Measurements from ENCODE around the gene MED19. TPM values are rescaled to one million over a fixed set of nuclear protein-coding genes. Genes with fewer than 3 reads are reported as not detected.

MED19 gene
- 25.5 to 31.3 TPM (median 30.6 TPM) in 5 replicates for total RNA-seq (2022; extraction: Qiagen RNA extraction; ENCODE audit: low read depth)

GRCh38 chr11:57711414-57712255 lies at the start of gene MED19:
TSS of gene MED19 (minus strand) at chr11:57712215. CDS start at chr11:57712179, 36 bp downstream.

DNA sequence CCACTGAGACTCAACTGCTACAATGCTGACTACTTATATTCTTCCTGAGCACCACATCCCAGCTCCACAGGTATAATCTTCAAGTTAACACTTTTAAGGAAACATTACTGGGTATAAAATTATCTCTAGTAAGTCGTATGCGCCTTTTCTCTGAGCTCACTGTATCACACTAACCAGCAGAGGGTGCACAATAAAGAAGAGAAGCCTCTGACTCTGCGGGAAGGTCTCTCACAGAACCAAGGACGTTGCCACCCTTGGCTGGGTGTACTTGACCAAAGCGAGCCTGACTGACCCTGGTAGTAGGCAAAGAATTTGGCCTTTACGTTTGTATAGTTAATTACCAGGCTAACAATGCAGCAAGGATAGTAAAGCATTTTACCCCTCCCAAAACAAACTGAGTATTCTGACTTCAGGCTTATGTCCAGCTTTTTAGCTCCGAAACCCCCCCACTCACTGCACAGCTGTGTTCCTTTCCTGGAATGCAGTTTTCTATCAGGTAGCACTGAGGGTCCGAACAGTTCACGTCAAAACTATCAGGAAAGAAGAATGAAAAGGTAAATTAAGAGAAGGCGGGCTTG lies 39.8 kb upstream of the MED19 start, which contains the start of gene BTBD18:
Gene BTBD18, minus strand, starts transcription at position 144 of the 578 bp plus-strand sequence. CDS start 631 bp downstream, outside the sequence.

GRCh38 chr11:57741132-57742086 lies 29.4 kb upstream of the MED19 start, which contains the start of gene SELENOH:
TSS of gene SELENOH (plus strand) at chr11:57741491. CDS start at chr11:57741596, 105 bp downstream.

GRCh38 chr11:57712256-57713150 lies 488 bp upstream of the MED19 start, which contains the start of gene TMX2:
TSS of gene TMX2 (plus strand) at chr11:57712593. CDS start at chr11:57712619, 26 bp downstream.

GRCh38 chr11:57667736-57668433 lies 44.1 kb downstream of the MED19 start, which contains the start of gene ZDHHC5:
TSS of gene ZDHHC5 (plus strand) at chr11:57668114. CDS start at chr11:57673091, 4,977 bp downstream.

GRCh38 chr11:57657194-57658022 lies 54.6 kb downstream of the MED19 start, which contains the start of gene CLP1:
TSS of gene CLP1 (plus strand) at chr11:57657762. CDS start at chr11:57659477, 1,715 bp downstream.

Other genes with a start within 250 kb of the MED19 start
- gene SLC43A1, start 196.5 kb downstream of the MED19 start, total RNA-seq (2022; extraction: Qiagen RNA extraction; ENCODE audit: low read depth), result 2.6 to 3.9 TPM (median 3.3 TPM) in 5 replicates
- gene TIMM10, start 181.5 kb downstream of the MED19 start, total RNA-seq (2022; extraction: Qiagen RNA extraction; ENCODE audit: low read depth), result 154 to 181 TPM (median 169 TPM) in 5 replicates
- gene SMTNL1, start 174.6 kb downstream of the MED19 start, total RNA-seq (2022; extraction: Qiagen RNA extraction; ENCODE audit: low read depth), result not detected in 5 replicates
- 25.8 to 32.3 TPM (median 27.7 TPM) in 5 replicates for gene UBE2L6, start 144.5 kb downstream of the MED19 start, total RNA-seq (2022; extraction: Qiagen RNA extraction; ENCODE audit: low read depth)
- gene SERPING1, start 114.5 kb downstream of the MED19 start, total RNA-seq (2022; extraction: Qiagen RNA extraction; ENCODE audit: low read depth), result 0.29 to 0.55 TPM (median 0.46 TPM) in 5 replicates
- gene YPEL4, start 62.3 kb downstream of the MED19 start, total RNA-seq (2022; extraction: Qiagen RNA extraction; ENCODE audit: low read depth), result 0.17 to 0.51 TPM (median 0.34 TPM) in 5 replicates
- gene CLP1, start 54.5 kb downstream of the MED19 start, total RNA-seq (2022; extraction: Qiagen RNA extraction; ENCODE audit: low read depth), result 29.0 to 33.9 TPM (median 30.6 TPM) in 5 replicates
- gene ZDHHC5, start 44.1 kb downstream of the MED19 start, total RNA-seq (2022; extraction: Qiagen RNA extraction; ENCODE audit: low read depth), result 72.4 to 79.2 TPM (median 77.8 TPM) in 5 replicates
- 153 to 175 TPM (median 158 TPM) in 5 replicates for gene TMX2, start 378 bp upstream of the MED19 start, total RNA-seq (2022; extraction: Qiagen RNA extraction; ENCODE audit: low read depth)
- gene SELENOH, start 29.3 kb upstream of the MED19 start, total RNA-seq (2022; extraction: Qiagen RNA extraction; ENCODE audit: low read depth), result 100 to 153 TPM (median 131 TPM) in 5 replicates
- gene BTBD18, start 39.6 kb upstream of the MED19 start, total RNA-seq (2022; extraction: Qiagen RNA extraction; ENCODE audit: low read depth), result not detected in 5 replicates
- gene CTNND1, start 49.6 kb upstream of the MED19 start, total RNA-seq (2022; extraction: Qiagen RNA extraction; ENCODE audit: low read depth), result 57.5 to 73.7 TPM (median 71.6 TPM) in 5 replicates